Nephron (organoid): Measurements from ENCODE around the gene HS3ST3B1.

Source experiments
- H3K27ac Mint-ChIP-seq, 3 experiments: 2 replicates each; pipeline ENCODE4 v1.8.0; 2020; ENCODE audit warnings: mixed read lengths in 3 of 3, mild to moderate bottlenecking in 2 of 3, moderate library complexity in 1 of 3
- H3K27me3 Mint-ChIP-seq: 2 replicates; pipeline ENCODE4 v1.8.0; 2021; ENCODE audit warnings: low read depth, mild to moderate bottlenecking, moderate library complexity, mixed read lengths
- H3K36me3 Mint-ChIP-seq: 2 replicates; pipeline ENCODE4 v1.8.0; 2020; ENCODE audit warnings: low read depth, mixed read lengths
- H3K4me1 Mint-ChIP-seq: 2 replicates; pipeline ENCODE4 v1.8.0; 2020; ENCODE audit warnings: mixed read lengths
- H3K4me3 Mint-ChIP-seq, 3 experiments: 2 replicates each; pipeline ENCODE4 v1.8.0; 2020; ENCODE audit warnings: mild to moderate bottlenecking in 3 of 3, mixed read lengths in 3 of 3, moderate library complexity in 2 of 3
- H3K9me3 Mint-ChIP-seq: 2 replicates; pipeline ENCODE4 v1.8.0; 2020; ENCODE audit warnings: mixed read lengths
- CTCF ChIP-seq, 3 experiments: fragments of 200-600 bp; sonication (generic); IDR thresholded peaks; one replicate each; pipeline ENCODE4 v1.5.0; 2021; ENCODE audit warnings: antibody characterized with exemption in 3 of 3; ENCODE audit not compliant: unreplicated experiment in 3 of 3

Gene HS3ST3B1

GRCh38 chr17:14323522-14323981 is 22.7 kb downstream of the HS3ST3B1 start:
- Mint-ChIP-seq H3K4me3 (no peak overlapping the region), H3K36me3 (peaks cover 7% of the 10 kb centered on the region), H3K27me3 (peaks cover 36% of the 10 kb centered on the region), H3K27ac (no peak overlapping the region), H3K4me1 (peaks cover 20% of the 10 kb centered on the region), H3K9me3 (no peaks in the 10 kb centered on the region)
- TF ChIP-seq CTCF (IDR thresholded peaks at IDR 0.05; ENCODE audit: unreplicated experiment in 3 of 3): no peak

- TF ChIP-seq CTCF (IDR thresholded peaks at IDR 0.05; ENCODE audit: unreplicated experiment in 3 of 3): no peak
- H3K36me3 Mint-ChIP-seq: peaks cover 7% of the 10 kb centered on the region
- peaks cover 17% of the 10 kb centered on the region for H3K4me1 Mint-ChIP-seq
- H3K9me3 Mint-ChIP-seq: no peaks in the 10 kb centered on the region
- no peak overlapping the region for H3K27ac Mint-ChIP-seq
- peaks cover 32% of the 10 kb centered on the region for H3K27me3 Mint-ChIP-seq
- no peak overlapping the region for H3K4me3 Mint-ChIP-seq
Measured at GRCh38 chr17:14325618-14326167, 24.8 kb downstream of the HS3ST3B1 start.

GRCh38 chr17:14329900-14330491 is 29.1 kb downstream of the HS3ST3B1 start:
- no peak for TF ChIP-seq CTCF (IDR thresholded peaks at IDR 0.05; ENCODE audit: unreplicated experiment in 3 of 3)
- Mint-ChIP-seq H3K9me3 (peaks cover 2% of the 10 kb centered on the region), H3K4me1 (peaks cover 13% of the 10 kb centered on the region), H3K4me3 (peak overlapping the region in 1 of 3 experiments; percentile 4), H3K27ac (peak overlapping the region in 2 of 3 experiments; percentile 16 to 44), H3K27me3 (peaks cover 32% of the 10 kb centered on the region), H3K36me3 (peaks cover 7% of the 10 kb centered on the region)

GRCh38 chr17:14330492-14330962 is 29.6 kb downstream of the HS3ST3B1 start:
- H3K4me3 Mint-ChIP-seq: peak overlapping the region in 1 of 3 experiments; percentile 4
- H3K27ac Mint-ChIP-seq: peak overlapping the region in 2 of 3 experiments; percentile 16 to 44
- peaks cover 7% of the 10 kb centered on the region for H3K36me3 Mint-ChIP-seq
- peaks cover 2% of the 10 kb centered on the region for H3K9me3 Mint-ChIP-seq
- peaks cover 13% of the 10 kb centered on the region for H3K4me1 Mint-ChIP-seq
- no peak for TF ChIP-seq CTCF (IDR thresholded peaks at IDR 0.05; ENCODE audit: unreplicated experiment in 3 of 3)
- H3K27me3 Mint-ChIP-seq: peaks cover 32% of the 10 kb centered on the region

GRCh38 chr17:14331225-14331981 is 30.5 kb downstream of the HS3ST3B1 start:
- Mint-ChIP-seq H3K27ac (peak overlapping the region in 2 of 3 experiments; percentile 24 to 52), H3K9me3 (peaks cover 2% of the 10 kb centered on the region), H3K4me1 (peaks cover 13% of the 10 kb centered on the region), H3K4me3 (no peak overlapping the region), H3K27me3 (peaks cover 31% of the 10 kb centered on the region), H3K36me3 (peaks cover 3% of the 10 kb centered on the region)
- TF ChIP-seq CTCF (IDR thresholded peaks at IDR 0.05; ENCODE audit: unreplicated experiment in 3 of 3): no peak
